Activated CD4-positive, alpha-beta T cell treated with anti-CD3 and anti-CD28 coated beads, Interleukin-2, Interleukin-6, amounts not matched to agents 100 ng/mL and 50 ng/mL, durations not matched to agents 16 hours and 8 hours (primary cell): Measurements from ENCODE around the gene LRPPRC.
"Not testable (repeated sequence)": the region's sequence is repeated elsewhere in the genome, so short reads cannot be mapped to it uniquely, and the experiment has no call there.

ENCODE experiments used
- DNase-seq: peaks from one replicate; pipeline ENCODE4 v3.0.0-alpha.2; 2020

The LRPPRC gene

DNA sequence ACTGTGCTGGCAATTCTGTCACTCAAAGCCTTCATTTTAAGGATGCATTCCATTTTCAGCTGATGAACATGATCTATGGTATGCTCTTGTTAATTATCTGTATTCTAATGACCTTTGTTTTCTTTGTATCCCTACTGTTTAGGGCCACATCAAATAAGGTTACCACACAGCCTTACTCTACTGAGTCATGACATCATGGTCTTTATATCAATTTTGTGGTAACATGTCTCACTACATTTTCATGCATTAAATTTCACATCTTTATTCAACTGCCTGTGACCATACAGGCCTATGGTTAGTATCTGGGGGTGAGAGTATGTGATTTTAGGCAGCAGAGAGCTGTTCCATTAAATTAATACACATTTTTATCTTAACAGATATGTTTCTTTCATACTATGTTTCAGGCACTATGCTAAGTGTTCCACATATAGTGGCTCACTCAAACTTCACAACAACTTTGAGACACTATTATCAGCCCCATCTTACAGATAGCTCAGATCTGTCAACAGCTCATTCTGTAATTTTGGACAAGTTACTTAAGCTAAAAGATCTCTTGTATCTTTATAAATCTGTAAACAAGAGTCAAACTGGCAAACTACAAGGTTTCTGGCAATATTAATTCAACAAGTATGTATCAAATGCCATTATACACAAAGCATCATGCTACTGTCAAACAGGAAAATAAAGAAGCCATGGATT, 18.0 kb downstream of the LRPPRC start:
- no peak for DNase-seq

DNA sequence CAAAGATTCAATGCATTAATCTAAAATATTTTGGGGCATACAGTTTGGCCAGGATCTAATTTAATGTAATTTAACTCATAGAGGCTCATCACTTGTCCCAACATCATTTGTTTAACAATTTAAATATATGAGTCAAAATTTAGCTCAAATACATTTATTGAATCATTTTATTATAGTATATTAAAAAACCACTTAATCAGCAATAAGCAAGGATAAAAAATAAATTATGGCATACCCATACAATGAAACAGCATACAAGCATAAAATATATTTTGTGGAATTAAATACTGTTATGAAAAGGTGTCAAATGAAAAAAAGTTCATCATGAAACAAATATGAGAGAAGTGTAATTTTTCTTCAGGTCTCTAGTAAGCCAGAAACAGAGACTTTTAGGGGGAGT, 34.9 kb downstream of the LRPPRC start:
- no peak for DNase-seq

DNA sequence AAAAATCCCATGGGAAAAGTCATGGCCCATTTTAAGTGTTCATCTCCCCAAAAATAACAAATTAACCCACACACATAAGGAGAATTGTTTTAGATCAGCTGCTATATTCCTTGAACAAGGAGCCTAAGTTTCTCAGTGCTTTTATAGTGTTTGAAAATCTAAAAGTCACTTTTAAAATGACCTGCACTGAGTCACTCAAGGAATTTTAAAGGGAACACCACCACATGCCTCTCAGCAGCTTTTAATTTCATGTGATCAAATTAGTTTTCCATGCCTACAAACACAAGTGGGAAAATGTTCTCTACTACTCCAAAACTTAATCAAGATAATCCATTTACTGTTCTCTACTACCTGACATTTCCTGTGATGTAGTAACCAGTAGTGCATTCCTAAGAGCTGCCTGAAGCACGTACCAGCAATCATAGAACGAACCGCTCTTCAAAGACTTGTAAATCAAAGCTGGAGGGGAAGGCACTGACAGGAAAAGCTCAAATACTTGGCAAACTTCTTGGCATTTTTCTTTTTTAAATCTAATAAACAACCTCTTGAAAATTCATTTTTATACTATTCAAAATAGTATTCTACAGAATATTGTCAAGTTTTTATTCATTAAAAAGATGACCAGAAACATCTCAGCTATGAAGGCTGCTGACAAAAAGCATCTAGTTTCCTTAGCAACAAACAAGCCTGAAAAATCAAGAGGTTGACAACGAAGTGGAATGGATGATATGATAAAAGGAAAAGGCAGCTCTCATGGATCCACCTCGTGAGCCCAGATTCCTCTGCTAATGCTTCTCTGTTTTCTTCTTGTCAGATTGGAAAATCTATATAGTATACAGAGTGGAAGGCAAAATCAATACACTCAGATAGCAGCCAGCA, 37.2 kb downstream of the LRPPRC start:
- no peak for DNase-seq

- peak; percentile 27 for DNase-seq
These were observed 45.3 kb downstream of the LRPPRC start for GRCh38 chr2:43950383-43951008.

DNA sequence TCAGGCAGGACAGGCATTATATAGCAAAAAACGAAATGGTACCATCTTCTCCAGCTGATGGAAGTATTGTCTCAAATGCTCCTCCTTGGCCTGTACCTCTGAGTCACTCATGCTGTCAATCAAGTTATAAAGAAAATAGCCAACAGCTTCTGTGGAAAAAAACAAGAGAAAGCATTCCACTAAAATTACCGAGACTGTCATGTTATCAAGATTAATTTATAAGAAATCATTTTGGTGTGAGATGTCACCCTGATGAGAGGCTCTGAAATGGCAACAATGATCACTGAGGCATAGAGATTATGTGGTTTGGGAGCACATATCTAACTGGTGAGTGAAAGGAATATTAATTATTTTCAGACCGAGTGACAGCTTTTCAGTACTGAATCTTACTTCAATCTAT, 47.4 kb downstream of the LRPPRC start:
- DNase-seq, result no peak

- DNase-seq, result no peak
These were observed 49.1 kb downstream of the LRPPRC start for GRCh38 chr2:43946685-43947084.

DNA sequence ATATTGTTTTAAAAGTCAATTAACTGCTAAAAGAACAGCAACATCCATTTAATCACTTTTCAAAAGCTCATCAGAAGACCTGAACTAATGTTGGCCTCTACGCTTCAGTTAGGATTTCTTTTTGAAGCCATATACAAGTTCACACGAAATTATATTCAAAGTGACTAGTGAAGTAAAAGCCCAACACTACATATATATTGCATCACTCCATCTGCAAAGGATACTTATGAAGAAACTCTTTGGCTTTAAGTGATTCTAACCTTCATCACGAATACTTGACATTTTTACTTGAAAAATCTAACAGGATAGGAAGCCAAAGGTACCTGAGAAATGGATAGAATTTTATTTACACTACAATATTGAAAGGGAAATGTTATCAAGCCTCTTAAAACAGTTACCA, 50.4 kb downstream of the LRPPRC start:
- DNase-seq, result no peak

DNA sequence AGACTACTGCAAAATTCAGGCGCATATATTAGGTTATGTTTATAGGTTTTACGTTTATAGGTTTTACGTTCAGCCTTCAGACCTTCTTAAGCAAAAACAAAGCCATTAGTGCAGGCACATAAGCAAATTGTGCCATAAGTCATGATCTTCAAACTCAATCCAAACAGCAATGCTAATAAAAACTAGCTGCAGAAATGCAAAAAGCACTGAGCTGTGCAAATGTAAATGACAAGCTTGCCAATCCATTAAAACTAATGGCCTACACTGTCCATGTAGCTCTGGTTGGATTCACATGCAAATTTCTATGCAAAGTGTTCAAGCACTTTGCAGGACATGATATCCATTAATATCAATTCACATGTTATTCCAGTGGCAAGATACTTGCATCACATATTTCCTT, 50.9 kb downstream of the LRPPRC start:
- no peak for DNase-seq

- DNase-seq, result no peak
These were observed 51.9 kb downstream of the LRPPRC start for GRCh38 chr2:43943809-43944452.

- no peak for DNase-seq
These were observed 52.5 kb downstream of the LRPPRC start for GRCh38 chr2:43943323-43943722.

- no peak for DNase-seq
These were observed 52.9 kb downstream of the LRPPRC start for GRCh38 chr2:43942881-43943280.

DNA sequence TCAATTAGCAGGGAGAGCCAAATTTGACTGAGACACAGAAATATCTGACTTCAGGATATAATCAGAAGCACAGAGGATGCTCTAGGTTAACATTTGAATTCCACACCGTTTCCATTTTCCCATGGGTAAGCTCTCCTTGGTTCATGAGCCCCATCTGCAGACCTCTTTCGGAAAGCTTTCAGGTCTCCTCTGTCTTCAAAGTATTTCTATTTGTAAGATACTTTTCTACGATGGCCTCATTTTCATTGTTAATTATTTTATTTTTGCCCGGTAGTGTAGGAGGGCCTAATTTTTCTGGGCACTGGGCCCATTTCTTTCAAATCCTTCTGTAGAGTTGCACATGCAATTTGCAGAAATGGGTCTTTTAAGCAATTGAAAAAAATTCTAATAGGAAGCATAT, 53.8 kb downstream of the LRPPRC start:
- no peak for DNase-seq

- no peak for DNase-seq
These were observed 54.4 kb downstream of the LRPPRC start for GRCh38 chr2:43941359-43941758.

DNA sequence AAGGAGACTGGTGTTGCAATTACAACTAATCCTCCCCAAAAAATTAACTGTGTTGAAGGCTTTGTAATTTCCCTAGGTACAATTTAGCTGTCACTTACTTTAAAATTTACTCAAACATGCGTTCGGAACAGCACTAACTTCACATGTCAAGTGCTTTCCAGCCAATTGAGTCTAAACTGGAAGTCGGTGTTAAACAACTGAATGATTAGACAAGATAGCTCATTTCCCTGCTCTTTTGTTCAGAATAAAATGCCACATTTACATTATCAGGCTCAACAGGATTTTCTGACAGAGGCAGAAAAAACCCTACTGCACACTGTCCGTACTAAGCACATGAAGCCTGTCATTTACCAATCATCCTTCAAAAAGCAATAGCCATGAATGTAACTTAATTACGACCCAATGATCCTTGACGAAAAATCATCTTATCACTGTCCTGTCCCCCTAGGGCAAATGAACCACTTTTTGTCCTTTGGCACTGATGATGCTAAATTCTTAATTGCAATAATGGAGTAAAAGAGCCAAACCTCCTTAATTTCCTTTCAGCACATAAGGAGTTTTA, 56.0 kb downstream of the LRPPRC start:
- no peak for DNase-seq

- DNase-seq, result no peak
These were observed 58.4 kb downstream of the LRPPRC start for GRCh38 chr2:43937269-43937820.

- DNase-seq, result peak; percentile 38
These were observed 61.2 kb downstream of the LRPPRC start for GRCh38 chr2:43934567-43934966.

DNA sequence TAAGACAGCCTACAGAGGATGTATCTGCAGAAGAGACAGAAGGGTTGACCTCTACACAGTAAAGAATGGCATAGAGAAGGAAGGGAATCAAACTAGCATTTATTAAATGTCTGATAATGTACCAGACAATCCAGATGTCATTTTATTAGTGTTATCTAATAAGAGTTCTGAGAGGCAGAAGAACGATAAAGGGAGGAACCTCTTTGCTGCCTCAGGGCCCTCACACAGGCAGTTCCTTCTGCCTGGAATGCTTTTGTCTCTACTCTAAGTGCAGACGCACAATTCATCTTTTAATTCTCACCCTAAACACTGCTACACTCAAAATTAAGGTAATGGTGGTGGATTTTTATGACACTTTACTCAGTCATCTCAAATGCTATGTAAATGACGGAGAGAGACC, 64.5 kb downstream of the LRPPRC start:
- DNase-seq, result no peak

DNA sequence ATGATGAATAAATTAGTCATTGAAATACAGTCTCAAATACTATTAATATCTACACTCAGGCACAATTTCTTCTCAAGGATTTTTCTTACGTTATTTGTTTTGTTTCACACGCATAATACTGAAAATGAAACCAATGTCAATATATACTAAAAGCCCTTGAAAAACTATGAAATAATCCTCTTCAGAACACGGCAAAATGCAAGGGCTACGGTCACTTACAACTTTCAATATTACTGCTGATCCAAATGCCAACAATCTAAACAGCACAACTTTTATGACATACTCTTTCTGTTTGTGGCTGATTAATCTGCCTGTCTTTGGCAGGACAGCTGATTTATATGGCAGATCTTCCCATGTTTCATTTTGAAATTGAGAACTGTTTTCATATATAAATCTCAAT, 68.3 kb downstream of the LRPPRC start:
- peak; percentile 56 for DNase-seq

GRCh38 chr2:43925431-43925830, 70.4 kb downstream of the LRPPRC start:
- DNase-seq, result no peak

DNA sequence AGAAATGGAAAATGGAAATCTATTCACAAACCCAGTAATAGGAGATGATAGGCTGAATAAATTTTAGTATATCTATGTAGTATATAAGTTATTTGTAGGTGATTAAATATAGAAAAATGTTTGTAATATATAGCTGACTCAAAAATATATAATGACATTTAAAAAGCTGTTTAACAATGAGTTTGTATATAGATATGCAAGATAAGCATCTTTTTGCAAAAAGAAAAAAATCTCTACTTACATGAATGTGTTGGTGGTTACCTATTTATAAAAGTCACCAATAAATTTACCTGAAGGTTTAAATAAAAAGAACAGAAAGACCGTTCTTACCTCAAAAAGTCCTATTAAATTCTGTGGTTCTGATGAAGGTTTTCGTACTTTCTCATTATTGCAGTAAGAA, 71.3 kb downstream of the LRPPRC start:
- no peak for DNase-seq

GRCh38 chr2:43911136-43911790, 84.5 kb downstream of the LRPPRC start:
- DNase-seq, result not testable (repeated sequence)

GRCh38 chr2:43906448-43907109, 89.2 kb downstream of the LRPPRC start:
- no peak for DNase-seq
